Measurements from ENCODE around the gene NDP. TPM values are rescaled to one million over a fixed set of nuclear protein-coding genes. Genes with fewer than 3 reads are reported as not detected.
A peak's percentile ranks its signal among the peaks of the same experiment; 100 is the strongest.

Gene NDP, protein sequence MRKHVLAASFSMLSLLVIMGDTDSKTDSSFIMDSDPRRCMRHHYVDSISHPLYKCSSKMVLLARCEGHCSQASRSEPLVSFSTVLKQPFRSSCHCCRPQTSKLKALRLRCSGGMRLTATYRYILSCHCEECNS
- total RNA-seq = 0.10 and 1.6 TPM in 2 replicates

DNA sequence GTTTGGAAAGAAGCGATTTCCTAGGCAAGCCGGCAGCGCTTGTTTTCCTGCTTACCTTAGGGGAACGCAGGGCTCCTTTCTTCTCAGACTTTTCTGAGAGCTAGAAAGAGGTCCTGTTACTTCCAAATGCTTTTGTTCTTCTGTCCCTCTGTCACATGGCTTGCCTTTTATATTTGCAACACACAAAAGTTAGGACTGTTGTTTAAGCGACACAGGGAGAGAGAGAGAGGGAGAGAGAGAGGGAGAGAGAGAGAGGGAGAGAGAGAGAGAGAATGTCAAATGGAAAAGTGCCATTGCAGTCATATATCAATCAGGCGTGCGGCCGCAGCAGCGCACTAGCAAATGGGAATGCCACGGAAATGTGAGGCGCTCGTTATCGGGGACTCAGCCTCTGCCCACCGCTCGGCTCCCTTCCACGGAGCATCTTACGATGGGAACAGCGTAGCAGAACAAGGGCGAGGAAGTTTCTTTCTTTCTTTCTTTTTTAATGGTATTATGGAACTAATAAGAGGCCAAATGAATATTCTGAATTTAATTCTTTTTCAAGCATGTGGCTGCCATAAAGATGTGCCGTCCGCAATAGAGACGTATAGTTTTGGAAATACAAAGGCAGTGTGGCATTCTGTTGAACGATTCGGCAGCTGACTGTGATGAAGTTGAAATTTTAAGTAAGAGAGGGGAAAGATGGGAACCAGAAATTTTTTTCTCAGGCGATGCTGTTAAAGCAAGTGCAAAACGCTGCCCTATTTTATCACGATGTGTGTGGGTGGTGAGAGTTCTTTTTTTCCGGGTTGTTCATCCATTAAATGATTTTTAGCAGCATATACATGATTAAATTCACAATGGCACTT, at the start of gene NDP:
NDP (minus strand) TSS at position 142 of the 851 bp plus-strand sequence. CDS start 14,745 bp downstream, outside the sequence.
- no peak for DNase-seq (ENCODE audit: low read depth)

DNA sequence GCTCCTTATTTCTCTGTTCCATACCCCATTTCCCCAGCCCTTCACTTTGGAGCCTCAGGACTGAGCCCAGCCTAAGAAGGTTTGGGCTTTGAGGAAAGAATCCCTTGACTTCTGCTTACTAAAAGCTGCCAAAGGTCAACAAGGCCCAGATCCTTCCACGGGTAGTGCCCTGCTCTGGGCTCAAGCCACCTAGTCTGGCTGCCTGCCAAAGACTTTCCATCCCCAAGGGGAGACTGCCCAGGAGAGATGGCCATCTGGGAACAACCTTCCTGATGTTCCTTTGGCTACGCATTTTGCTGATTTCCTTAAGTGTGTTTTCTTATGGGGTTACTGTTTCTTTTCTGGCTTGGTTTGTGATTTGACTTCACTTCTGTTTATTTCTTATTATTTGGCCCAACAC, 49.8 kb upstream of the NDP start:
- DNase-seq (ENCODE audit: low read depth) = no peak

DNA sequence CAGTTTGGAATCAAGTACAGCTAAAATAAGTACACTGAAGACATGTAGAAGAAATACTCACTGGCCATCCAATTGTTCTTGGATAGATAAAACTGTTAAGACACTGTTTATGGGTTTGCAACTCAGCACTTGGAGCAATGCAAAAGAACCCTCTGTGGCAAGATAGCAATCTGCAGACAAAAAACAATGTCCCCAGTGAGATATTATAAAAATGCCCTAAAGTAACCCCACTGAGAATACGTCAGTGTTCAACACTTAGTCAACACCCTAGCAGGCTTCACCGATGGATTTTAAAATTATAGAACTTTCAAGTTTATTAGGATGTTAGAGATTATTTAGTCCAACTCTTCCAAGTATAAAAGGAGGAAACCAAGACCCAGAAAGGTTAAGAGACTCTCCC, 47.5 kb upstream of the NDP start:
- no peak for DNase-seq (ENCODE audit: low read depth)

DNA sequence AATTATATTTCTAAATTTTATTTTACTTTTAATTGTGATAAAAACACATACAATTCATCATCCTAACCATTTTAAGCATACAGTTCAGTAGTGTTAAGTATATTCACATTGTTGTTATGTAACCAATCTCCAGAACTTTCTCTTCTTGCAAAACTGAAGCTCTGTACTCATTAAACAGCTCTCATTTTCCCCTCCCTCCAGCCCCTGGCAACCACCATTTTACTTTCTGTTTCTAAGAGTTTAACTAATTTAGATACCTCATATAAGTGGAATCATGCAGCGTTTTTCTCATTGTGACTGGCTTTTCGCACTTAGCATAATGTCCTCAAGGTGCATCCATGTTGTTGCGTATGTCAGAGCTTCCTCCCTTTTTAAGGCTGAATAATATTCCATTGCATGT, 46.7 kb upstream of the NDP start:
- no peak for DNase-seq (ENCODE audit: low read depth)

DNA sequence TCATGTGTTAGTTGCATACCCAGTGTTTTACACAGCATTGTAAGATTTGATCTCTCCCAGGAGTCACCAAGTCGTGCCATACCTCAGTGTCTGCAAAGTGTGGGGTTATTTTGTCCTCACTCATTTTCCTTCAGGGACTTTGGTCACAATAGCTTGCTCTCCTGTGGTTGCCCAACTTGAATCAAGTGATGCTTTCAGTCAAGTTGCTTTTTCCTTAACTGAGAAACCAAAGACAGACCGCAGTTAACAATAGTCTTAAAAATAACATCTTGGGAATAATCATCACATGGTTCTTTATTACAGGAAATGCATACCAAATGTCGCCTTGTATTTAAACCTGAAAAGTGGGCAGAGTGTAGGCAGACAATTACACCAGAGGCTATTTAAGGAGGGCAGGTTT, 44.5 kb upstream of the NDP start:
- peak; percentile 13 for DNase-seq (ENCODE audit: low read depth)

DNA sequence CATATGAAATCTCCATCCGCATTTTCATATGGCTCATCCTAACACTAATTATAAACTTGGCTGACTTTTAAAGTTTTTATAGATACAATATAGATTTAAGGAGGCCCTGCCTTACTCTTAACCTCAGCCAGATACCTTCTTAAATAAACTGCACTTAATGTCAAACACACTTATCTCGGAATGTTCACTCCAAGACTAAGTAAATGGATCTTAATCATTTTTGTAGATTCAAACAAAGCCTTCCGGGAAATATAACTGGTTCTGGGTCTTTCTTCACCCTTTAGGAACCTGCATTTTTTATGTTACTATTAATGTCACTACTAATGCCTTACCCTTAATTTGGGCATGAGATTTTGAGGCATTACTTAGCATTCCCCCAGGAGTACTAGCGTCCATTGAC, 43.7 kb upstream of the NDP start:
- DNase-seq (ENCODE audit: low read depth) = no peak

DNA sequence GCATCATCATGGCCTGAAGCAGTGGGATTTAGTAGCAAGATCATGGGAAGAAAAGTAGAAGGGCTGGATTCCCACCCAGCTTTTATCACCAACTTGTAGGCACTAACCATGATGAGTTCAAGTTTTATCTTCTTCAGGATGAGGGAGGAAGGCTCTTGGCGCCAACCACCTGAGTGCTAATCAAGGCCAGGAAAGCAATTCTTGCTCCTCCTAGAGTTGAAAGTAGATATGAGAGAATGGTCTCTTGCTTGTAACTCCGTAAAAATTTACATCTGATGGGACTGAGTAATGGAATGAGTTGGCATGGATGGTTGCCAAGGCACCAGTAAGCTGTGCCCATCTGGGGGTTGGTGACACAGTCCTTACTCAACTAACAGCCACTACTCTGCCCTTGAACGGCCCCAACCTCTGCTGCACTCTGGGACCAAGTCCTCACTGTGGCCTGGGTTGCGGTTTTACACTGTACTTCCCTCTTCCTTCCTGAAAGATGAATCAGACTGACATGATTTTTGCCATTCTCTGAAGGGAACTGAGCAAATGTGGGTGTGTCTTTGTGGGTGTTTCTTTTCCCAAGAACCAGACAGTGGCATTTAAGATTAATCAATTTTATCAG, 39.4 kb upstream of the NDP start:
- DNase-seq (ENCODE audit: low read depth) = peak; percentile 94

DNA sequence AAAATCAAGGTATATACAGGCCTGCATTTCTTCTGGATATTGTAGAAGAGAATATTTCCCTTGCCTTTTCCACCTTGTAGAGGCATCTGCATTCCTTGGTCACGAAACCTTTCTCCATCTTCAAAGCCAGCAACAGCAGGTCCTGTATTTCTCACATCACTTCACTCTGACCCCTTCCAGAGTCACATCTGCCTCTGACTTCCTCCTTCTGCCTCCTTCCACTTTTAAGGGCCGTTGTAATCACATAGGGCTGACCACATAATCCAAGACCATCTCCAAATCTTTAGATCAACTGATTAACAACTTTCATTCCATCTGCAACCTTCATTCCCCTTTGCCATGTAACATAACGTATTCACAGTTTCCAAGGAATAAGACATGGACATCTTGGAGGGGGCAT, 38.3 kb upstream of the NDP start:
- no peak for DNase-seq (ENCODE audit: low read depth)

DNA sequence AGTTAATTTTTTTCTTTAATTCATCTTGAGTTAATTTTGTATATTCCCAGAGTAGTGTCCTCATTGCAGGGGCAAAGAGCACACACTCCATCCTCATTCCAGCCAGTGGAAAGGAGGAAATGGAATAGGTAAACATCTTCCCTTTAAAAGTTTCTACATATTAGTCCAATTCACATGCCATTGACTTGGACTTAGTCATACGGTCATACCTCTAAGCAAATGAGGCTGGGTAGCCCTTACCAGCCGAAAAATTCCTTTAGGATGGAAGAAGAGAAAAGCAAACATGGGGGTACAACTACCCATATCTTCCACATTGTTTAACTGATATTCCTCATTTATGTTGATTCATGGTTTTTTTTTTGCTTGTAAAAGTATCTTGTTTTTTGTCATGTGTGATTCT, 37.4 kb upstream of the NDP start:
- DNase-seq (ENCODE audit: low read depth) = peak; percentile 51

DNA sequence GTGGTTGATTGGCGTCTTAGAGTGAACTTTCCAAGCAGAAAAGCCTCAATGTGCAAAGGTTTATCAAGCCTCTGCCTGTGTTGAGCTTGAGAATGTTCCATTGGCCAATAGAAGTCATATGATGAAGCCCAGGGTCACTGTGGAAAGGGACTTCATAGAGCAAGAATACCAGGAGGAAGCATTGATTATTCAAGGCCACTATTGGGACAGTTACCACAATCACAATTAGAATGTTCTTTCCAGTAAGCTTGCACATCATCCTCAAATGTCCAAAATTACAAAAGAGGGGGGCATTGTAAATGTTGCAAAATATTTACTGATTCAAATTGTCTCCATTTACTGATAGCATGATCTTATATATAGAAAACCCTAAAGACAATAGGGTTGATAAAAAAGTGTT, 32.9 kb upstream of the NDP start:
- DNase-seq (ENCODE audit: low read depth) = no peak

DNA sequence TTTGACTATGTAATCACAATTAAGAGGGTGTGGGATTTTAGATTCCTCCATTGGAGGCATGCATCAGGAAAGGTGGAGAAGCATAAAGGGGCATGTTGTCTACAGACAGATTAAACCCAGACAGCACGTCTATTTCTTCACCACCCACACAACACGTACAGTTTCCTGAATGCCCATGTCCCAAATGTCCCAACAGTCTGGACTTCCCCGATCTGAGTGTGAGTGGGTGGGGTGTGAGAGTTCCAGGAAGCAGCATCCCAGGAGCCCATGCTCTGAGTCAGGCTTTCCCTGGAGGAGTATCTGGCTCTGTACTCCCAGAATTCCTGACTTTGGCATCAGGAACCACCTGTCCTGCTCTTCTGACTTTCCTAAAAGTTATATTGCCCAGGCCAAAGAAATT, 30.8 kb upstream of the NDP start:
- peak; percentile 43 for DNase-seq (ENCODE audit: low read depth)

DNA sequence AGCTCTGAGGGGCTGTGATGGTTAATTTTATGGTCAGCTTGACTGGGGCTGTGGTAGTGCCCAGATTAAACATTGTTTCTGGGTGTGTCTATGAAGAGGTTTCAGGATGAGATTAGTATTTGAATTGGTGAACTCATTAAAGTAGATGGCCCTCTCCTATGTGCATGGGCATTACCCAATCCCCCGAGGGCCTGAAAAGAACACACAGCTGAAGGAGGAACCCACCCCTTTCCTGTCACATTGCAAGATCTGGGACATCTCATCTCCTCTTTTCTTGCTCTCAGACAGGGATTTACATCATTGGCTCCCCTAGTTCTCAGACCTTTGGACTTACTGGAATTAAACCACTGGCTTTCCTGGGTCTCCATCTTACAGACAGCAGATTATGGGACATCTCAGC, 29.4 kb upstream of the NDP start:
- DNase-seq (ENCODE audit: low read depth) = no peak

DNA sequence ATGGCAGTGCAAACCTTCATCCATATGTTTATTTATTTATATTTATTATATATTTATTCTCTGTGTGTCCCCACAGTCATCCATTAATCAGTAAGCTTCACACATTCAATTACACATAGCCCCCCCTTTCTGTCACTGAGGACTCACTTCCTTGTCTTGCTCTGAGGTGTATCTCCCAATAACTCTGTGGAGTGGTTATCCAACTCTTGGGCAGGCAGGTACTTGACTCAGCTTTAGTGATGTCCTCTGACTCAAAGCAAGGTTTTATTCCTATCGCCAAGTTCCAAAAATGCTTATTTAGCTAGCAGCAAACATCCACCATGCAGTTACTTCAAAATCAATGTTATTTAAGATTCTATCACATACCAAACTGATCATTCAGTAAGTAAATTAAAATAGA, 25.2 kb upstream of the NDP start:
- DNase-seq (ENCODE audit: low read depth) = no peak

DNA sequence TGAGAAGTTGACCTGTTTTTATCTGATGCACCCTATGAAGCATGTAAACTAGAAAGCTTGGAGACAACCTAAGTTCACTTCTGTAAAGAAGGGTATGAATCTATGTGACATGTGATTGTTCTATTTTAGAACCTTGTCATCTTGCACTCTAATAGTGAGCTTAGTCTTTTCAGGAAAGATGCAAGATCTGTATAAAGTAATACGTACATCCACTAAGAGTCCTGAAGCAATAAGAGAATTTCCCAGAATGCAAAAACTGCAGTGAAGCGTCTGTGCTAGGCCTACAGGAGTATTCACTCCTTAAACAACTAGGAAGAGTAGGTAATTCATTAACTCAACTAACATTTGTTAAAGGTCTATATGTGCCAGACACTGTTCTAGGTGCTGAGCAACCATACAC, 23.3 kb upstream of the NDP start:
- DNase-seq (ENCODE audit: low read depth) = no peak

DNA sequence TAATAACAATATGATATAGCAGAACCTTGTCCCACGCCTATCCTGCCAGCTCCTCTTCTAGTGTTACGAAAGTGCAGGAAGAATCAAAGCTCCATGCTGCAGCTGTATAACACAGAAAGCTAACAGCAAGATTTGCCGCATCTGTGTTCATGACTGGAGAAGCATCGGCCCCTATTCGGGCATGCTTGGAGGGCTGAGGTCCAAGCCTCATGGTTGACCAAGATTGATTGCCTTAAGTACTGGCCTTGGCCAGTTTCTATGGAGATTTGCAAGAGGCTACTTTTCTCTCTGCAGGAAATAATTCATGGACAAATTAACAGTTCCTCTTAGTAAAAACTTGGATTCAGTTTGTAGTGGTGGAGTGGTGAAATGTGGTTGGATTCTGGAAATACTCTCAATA, 12.9 kb upstream of the NDP start:
- DNase-seq (ENCODE audit: low read depth) = no peak

DNA sequence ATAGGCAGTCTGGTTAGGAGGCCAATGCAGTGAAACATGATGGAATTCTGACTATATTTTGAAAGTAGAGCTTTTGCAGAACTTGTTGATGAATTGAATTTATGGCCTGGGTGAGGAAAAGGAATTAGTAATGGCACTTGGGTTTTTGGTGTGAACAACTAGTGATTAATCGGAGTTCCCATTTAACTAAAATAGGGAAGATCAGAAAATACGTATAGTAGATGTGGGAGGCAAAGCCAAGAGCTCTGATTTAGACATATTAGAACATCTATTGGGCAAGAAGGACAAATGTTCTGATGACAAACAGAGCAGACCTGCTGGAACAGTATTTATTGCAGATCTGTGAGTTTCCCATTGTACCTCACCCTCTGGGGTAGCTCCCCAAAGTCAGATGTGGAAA, 12.3 kb upstream of the NDP start:
- DNase-seq (ENCODE audit: low read depth) = no peak

DNA sequence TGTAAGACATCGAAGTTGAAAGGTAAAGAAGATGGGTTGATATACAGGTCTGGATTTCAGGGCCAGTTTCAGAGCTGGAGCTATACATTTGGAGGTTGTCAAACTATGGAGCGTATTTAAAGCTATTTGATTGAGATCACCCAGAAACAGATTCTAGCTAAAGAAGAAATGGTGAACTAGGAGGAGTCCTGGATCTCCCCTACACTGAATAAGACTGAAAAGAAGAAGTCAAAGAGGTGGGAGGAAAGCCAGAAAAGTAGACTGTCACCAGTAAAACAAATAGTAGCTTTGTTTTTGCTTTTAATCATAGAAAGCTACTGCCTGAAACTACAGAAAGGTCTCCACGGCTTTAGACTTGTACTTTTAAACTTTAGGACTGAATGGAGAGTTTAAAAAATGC, 5.0 kb upstream of the NDP start:
- DNase-seq (ENCODE audit: low read depth) = no peak

DNA sequence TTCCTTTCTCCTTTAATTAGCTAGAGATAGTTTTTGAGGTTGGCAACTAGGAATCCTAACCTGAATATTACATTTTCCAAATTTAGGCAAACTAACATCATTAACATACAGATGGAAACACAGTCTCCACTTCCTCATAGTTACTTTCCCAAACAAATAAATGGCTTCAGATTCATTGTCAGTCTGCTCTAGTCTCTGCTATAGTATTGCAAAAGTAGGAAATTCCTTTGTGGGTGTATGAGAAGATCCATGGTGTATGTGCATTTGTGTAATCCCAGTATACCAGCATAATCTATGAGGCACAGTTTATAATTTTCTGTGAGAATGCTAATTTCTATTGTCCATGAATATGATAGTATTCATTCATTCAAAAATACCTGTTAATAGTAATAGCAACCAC, 3.0 kb upstream of the NDP start:
- DNase-seq (ENCODE audit: low read depth) = no peak

DNA sequence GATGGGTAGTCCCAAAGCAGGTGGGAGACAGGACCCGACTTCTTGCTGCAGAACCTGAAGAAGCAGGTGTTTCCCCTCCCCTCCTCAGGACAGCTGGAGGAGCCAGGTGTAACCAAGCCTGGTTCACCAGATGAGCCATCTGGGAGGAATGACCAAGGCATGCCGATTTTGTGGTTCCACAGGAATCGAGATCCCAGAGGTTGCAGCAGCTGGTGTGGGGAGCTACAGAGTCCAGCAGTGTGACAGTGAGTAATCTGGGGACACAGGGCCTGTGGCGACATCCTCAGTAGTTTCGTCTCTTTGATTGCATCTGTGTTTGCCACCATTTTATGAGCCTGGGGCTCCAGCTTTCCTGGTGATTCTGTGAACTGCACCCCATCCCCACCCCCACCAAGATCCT, 2.6 kb upstream of the NDP start:
- no peak for DNase-seq (ENCODE audit: low read depth)

DNA sequence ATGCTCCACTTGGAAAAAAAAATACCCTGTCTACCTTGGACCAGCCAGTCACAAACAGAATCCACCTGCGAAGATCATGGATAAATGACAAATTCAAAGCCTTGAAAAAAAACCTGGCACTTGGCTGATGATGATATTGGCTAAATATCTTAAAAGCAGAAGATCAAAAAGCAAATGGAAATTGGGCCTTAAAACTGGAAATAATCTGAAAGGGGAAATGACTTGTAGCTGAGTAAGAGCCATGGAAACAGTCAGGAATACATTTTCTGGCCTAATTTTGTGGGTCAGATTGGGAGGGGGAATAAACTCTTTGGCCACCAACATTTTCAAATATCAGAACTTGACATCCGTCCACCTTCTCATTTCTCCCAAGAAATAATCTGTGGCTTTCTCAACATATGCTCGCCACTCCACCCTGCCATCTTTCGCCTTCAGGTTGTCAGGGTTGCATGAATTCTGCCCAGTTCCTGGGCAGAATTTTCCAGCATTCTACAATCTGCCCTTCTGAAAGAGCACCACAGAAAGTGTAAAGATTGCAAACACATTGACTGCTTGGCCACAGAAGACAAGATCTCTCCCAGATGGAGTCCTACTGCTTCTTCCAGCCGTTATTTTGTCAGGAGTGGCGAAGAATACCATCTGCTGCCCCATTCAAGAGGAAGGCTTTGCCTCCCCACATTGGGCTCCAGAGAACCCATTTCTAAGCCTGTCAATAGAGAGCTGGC, 1.7 kb upstream of the NDP start:
- no peak for DNase-seq (ENCODE audit: low read depth)

DNA sequence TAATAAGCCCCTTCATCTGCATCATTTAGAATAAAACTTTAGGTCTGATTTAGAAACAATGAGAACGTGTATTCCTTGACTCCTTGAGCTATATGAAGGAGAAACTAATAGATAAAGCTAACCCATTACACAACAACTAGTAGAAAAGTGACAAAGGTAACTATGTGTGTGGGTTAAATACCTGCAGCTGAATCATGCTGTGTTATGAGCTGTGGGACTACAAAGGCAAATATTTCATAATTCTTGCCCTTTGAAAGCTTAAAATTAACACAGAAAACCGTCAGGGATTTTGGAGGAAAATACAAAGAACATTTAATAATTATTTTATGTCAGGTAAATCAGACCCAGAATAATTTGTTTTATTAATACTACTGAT, 898 bp upstream of the NDP start:
- no peak for DNase-seq (ENCODE audit: low read depth)

Data from renal cortical epithelial cell (primary cell).